MCF 10A (cell line): Measurements from ENCODE around the gene ZNF665. TPM values are rescaled to one million over a fixed set of nuclear protein-coding genes. Genes with fewer than 3 reads are reported as not detected.

ENCODE experiments used
- BruUV-seq: library from RNA; stranded (reverse); fragments of 400-500 nt; replicated peaks from 2 replicates; lab custom pipeline; 2021; lab: Mats Ljungman, UMichigan
- CTCF ChIA-PET: fragments of 300-600 bp; sonication (Branson Sonifier 250); formaldehyde crosslinking; extraction: SDS; loops from one replicate; lab custom pipeline; 2021; ENCODE audit warnings: antibody characterized with exemption, inconsistent platforms; lab: Yijun Ruan, JAX
- POLR2A ChIA-PET: fragments of 300-600, 350-650 bp; sonication (Branson Sonifier 250); formaldehyde crosslinking; extraction: SDS; loops from one replicate; lab custom pipeline; 2020; ENCODE audit warnings: antibody characterized with exemption, inconsistent platforms; lab: Yijun Ruan, JAX
- DNase-seq: peaks from one replicate; pipeline ENCODE4 v3.0.0-alpha.2; 2018; ENCODE audit not compliant: unreplicated experiment
- H3K27ac Mint-ChIP-seq: one replicate; pipeline ENCODE4 v1.8.0; 2022; ENCODE audit warnings: mild to moderate bottlenecking, low read depth, mixed read lengths; ENCODE audit not compliant: unreplicated experiment
- H3K27me3 Mint-ChIP-seq: one replicate; pipeline ENCODE4 v1.8.0; 2022; ENCODE audit warnings: mixed read lengths; ENCODE audit not compliant: insufficient read depth, unreplicated experiment
- H3K36me3 Mint-ChIP-seq: one replicate; pipeline ENCODE4 v1.8.0; 2022; ENCODE audit warnings: mild to moderate bottlenecking, moderate library complexity, mixed read lengths; ENCODE audit not compliant: insufficient read depth, unreplicated experiment
- H3K4me1 Mint-ChIP-seq: one replicate; pipeline ENCODE4 v1.8.0; 2022; ENCODE audit warnings: mixed read lengths; ENCODE audit not compliant: insufficient read depth, unreplicated experiment
- H3K4me3 Mint-ChIP-seq: one replicate; pipeline ENCODE4 v1.8.0; 2022; ENCODE audit warnings: mild to moderate bottlenecking, moderate library complexity, mixed read lengths; ENCODE audit not compliant: unreplicated experiment
- H3K9me3 Mint-ChIP-seq: one replicate; pipeline ENCODE4 v1.8.0; 2022; ENCODE audit warnings: mixed read lengths; ENCODE audit not compliant: unreplicated experiment
- CTCF ChIP-seq: fragments of 200-600 bp; IDR thresholded peaks from one replicate; pipeline ENCODE4 v1.8.0; 2022; ENCODE audit warnings: antibody characterized with exemption, mild to moderate bottlenecking; ENCODE audit not compliant: unreplicated experiment
- intact Hi-C: fragments of 100-400 bp; cut with micrococcal nuclease; formaldehyde crosslinking; loops from 2 replicates; pipeline ENCODE4 v1.14.1; 2022
- total RNA-seq: library from RNA; stranded (reverse); gene quantifications from 2 replicates; pipeline ENCODE4 v1.2.3, GENCODE V29; 2022

Gene ZNF665
- total RNA-seq, 1 experiment from 2014 or later = not detected

GRCh38 chr19:53165691-53166091 is 27.5 kb downstream of the ZNF665 start:
- Mint-ChIP-seq H3K4me3 (no peak overlapping the region), H3K27me3 (no peaks in the 10 kb centered on the region), H3K9me3 (peaks cover 20% of the 10 kb centered on the region), H3K27ac (no peak overlapping the region), H3K36me3 (no peaks in the 10 kb centered on the region), H3K4me1 (no peaks in the 10 kb centered on the region)
- BruUV-seq = no TSS peak
- intact Hi-C loops = no loop called here
- CTCF ChIA-PET = no interaction called here
- no peak for TF ChIP-seq CTCF
- POLR2A ChIA-PET = no interaction called here
- DNase-seq = no peak

GRCh38 chr19:53161123-53161522 is 32.0 kb downstream of the ZNF665 start:
- TF ChIP-seq CTCF = no peak
- Mint-ChIP-seq H3K27me3 (no peaks in the 10 kb centered on the region), H3K4me1 (no peaks in the 10 kb centered on the region), H3K36me3 (no peaks in the 10 kb centered on the region), H3K27ac (no peak overlapping the region), H3K9me3 (peaks cover 29% of the 10 kb centered on the region), H3K4me3 (no peak overlapping the region)
- CTCF ChIA-PET = no interaction called here
- POLR2A ChIA-PET = no interaction called here
- no peak for DNase-seq
- intact Hi-C loops = no loop called here
- BruUV-seq = no TSS peak

- no peaks in the 10 kb centered on the region for H3K27me3 Mint-ChIP-seq
- no peak for TF ChIP-seq CTCF
- peaks cover 21% of the 10 kb centered on the region for H3K9me3 Mint-ChIP-seq
- no peak overlapping the region for H3K4me3 Mint-ChIP-seq
- intact Hi-C loops = no loop called here
- no peaks in the 10 kb centered on the region for H3K4me1 Mint-ChIP-seq
- no peak overlapping the region for H3K27ac Mint-ChIP-seq
- DNase-seq = no peak
- ChIA-PET CTCF (no interaction called here), POLR2A (no interaction called here)
- no peaks in the 10 kb centered on the region for H3K36me3 Mint-ChIP-seq
- no TSS peak for BruUV-seq
Observed at GRCh38 chr19:53160350-53160749, 32.8 kb downstream of the ZNF665 start.

GRCh38 chr19:53158119-53158656 is 35.0 kb downstream of the ZNF665 start:
- H3K27ac Mint-ChIP-seq = no peak overlapping the region
- POLR2A ChIA-PET = no interaction called here
- BruUV-seq = no TSS peak
- intact Hi-C loops = no loop called here
- H3K9me3 Mint-ChIP-seq = peaks cover 36% of the 10 kb centered on the region
- CTCF ChIA-PET = no interaction called here
- DNase-seq = no peak
- no peak for TF ChIP-seq CTCF
- no peaks in the 10 kb centered on the region for H3K36me3 Mint-ChIP-seq
- H3K4me3 Mint-ChIP-seq = no peak overlapping the region
- H3K4me1 Mint-ChIP-seq = no peaks in the 10 kb centered on the region
- H3K27me3 Mint-ChIP-seq = no peaks in the 10 kb centered on the region
